PFSK-1 (cell line): ENCODE measurements around the gene ACTG1.

Experiments
- FOXP2 ChIP-seq: optimal IDR thresholded peaks from 2 replicates; pipeline ENCODE3; 2011; ENCODE audit warnings: borderline replicate concordance, control low read depth, inconsistent platforms; ENCODE audit not compliant: insufficient read depth; ENCODE audit errors: extremely low read length, extremely low read depth
- POLR2AphosphoS5 ChIP-seq: IDR thresholded peaks from 2 replicates; pipeline ENCODE4 v1.6.1; 2012; ENCODE audit warnings: low read depth, mild to moderate bottlenecking, control low read depth, low read length, moderate library complexity
- SIN3A ChIP-seq: IDR thresholded peaks from 2 replicates; pipeline ENCODE4 v1.6.1; 2012; ENCODE audit warnings: mild to moderate bottlenecking, low read length, moderate library complexity, borderline replicate concordance; ENCODE audit not compliant: insufficient read depth
- TAF1 ChIP-seq: IDR thresholded peaks from 2 replicates; pipeline ENCODE4 v1.6.1; 2012; ENCODE audit warnings: low read length, control low read depth, borderline replicate concordance; ENCODE audit not compliant: insufficient read depth
- TF ChIP-seq, protein P1 (sequence below), 2 experiments: IDR thresholded peaks; 2 replicates each; pipeline versions ENCODE4 v1.6.1 to v1.8.0; 2011 to 2012; ENCODE audit warnings: low read depth in 2 of 2, low read length in 2 of 2, control low read depth in 1 of 2, inconsistent platforms in 1 of 2, mild to moderate bottlenecking in 1 of 2, moderate library complexity in 1 of 2; ENCODE audit not compliant: insufficient read depth in 1 of 2

ACTG1 gene

DNA sequence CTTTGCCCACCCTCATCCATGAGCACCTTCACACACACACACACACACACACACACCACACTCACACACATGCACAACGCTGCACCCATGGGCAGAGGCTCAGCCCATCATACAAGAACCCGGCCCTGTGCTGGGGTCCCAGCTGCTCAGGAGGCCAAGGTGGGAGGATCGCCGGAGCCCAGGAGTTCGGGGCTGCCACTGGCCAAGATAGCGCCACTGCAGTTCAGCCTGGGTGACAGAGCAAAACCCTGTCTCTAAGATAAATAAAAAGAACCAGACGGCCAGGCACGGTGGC, 12.2 kb upstream of the ACTG1 start:
- TF ChIP-seq, protein P1, sequence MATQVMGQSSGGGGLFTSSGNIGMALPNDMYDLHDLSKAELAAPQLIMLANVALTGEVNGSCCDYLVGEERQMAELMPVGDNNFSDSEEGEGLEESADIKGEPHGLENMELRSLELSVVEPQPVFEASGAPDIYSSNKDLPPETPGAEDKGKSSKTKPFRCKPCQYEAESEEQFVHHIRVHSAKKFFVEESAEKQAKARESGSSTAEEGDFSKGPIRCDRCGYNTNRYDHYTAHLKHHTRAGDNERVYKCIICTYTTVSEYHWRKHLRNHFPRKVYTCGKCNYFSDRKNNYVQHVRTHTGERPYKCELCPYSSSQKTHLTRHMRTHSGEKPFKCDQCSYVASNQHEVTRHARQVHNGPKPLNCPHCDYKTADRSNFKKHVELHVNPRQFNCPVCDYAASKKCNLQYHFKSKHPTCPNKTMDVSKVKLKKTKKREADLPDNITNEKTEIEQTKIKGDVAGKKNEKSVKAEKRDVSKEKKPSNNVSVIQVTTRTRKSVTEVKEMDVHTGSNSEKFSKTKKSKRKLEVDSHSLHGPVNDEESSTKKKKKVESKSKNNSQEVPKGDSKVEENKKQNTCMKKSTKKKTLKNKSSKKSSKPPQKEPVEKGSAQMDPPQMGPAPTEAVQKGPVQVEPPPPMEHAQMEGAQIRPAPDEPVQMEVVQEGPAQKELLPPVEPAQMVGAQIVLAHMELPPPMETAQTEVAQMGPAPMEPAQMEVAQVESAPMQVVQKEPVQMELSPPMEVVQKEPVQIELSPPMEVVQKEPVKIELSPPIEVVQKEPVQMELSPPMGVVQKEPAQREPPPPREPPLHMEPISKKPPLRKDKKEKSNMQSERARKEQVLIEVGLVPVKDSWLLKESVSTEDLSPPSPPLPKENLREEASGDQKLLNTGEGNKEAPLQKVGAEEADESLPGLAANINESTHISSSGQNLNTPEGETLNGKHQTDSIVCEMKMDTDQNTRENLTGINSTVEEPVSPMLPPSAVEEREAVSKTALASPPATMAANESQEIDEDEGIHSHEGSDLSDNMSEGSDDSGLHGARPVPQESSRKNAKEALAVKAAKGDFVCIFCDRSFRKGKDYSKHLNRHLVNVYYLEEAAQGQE (IDR thresholded peaks at IDR 0.05; ENCODE audit: insufficient read depth in 1 of 2, low read depth in 2 of 2, low read length in 2 of 2), result no peak
- TF ChIP-seq TAF1 (no peak), POLR2AphosphoS5 (no peak), FOXP2 (no peak), SIN3A (no peak)

DNA sequence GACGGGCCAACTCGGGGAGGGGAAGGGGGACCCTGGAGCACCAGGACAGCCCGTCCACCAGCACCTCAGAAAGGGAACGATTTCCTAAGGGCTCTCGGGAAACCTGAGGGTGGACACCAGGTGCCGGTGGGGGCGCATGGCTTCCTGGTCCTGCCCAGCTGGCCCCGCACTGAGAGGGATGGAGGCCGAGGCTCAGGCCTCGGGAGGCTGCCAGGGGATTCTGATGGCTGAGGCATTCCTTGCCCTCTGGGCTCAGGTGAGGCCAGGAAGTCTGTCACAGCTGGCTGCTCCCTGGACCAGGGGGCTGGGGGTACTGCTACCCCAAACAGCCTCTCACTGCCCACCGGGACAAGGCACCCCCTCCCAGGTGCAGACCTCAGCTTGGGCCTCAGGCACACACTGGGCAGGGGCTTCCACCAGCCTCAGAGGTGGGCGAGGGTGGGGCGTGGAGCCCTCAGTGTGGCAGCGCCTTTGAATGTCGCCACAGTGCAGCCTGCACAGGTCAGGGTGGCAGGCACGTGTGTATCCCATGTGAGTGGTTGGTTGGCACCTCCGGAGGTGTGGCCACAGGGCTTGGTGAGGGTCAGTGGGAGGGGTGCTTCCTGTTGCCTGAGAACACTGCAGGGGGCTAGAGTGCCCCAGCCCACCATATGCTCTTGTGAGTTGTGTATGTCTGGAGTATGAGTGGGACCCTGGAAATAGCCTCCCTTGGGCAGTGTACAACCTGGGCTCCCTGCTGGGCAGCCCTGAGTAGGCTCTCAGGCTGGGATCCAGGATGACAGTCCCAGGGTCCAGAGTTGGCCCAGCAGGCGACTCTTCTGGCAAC, 11.7 kb upstream of the ACTG1 start:
- TF ChIP-seq FOXP2 (no peak), TAF1 (no peak), POLR2AphosphoS5 (no peak), SIN3A (no peak)
- TF ChIP-seq, protein P1 (IDR thresholded peaks at IDR 0.05; ENCODE audit: insufficient read depth in 1 of 2, low read depth in 2 of 2, low read length in 2 of 2), result no peak

DNA sequence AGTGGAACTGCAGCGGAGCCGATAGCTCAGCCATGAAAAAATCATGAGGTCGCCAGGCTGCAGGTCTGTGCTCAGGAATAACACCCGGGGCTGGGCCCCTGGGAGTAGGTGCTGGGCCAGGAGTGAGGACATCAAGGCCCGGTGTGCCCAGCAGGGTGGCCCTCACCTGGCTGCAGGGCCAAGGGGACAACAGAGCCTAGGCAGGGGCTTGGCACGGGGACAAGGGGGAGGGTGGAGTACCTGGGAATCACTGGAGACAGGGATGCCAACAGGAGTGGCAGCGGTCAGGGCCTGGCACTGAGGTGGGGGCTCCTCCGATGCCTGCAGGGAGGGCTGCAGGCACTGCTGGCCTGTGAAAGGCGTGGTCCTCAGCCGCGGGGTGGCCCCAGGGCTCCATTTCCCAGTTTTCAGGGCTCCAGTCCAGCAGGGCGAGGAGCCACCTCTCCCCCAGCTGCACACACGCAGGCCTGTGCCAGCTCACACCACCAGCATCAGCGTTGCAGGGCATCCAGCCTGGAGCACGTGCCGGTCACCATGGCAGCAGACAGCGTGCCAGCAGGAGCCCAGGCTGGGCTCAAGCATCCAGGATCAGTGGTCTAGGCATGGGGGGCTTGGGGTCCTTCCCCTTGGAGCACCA, 10.9 kb upstream of the ACTG1 start:
- TF ChIP-seq POLR2AphosphoS5 (no peak), TAF1 (no peak), SIN3A (no peak)
- TF ChIP-seq, protein P1 (IDR thresholded peaks at IDR 0.05; ENCODE audit: insufficient read depth in 1 of 2, low read depth in 2 of 2, low read length in 2 of 2), result no peak

DNA sequence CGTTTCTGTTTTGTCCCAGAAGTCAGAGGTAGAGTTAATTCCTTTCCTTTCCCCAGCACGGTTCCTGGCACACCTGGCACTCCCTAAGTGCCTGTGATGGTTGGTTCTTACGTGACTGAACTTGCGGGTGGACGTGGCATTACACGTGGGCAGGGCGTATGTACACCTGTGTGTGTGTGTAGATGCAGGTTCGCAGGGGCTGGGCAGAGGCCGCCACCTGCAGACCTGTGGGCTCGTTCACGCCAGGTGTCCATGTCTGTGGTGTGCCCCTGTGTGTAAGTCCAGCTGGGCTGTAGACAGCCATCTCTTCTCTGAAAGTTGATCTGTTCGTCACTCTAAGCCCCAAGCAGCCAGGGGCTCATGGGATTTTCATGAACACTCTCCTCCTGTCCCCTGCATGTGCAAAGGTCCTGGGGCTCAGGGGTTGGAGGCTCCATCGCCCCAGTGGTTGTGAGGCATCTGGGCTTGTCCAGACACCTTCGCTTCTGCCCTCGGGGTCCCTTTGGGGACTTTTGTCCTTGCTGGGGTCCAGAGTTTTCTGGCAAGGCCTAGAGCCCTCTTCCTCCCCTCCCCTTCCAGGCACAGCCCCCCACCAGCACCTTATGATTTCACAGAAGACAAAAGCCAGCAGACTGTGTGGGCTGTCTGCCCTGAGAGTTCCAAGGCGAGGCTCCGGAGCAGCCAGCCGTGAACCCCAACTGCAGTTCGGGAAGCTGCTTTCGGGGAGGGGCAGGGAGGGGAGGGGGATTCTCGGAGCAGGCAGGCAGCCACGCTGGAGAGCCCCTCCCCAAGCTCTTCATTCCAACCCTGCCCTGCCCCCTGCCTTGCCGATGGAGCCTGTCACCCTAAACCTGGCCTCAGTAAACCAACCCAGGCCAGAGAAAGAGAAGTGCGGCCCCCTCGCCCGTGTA, 10.1 kb upstream of the ACTG1 start:
- no peak for TF ChIP-seq SIN3A
- TF ChIP-seq, protein P1 (IDR thresholded peaks at IDR 0.05; ENCODE audit: insufficient read depth in 1 of 2, low read depth in 2 of 2, low read length in 2 of 2), result no peak
- no peak for TF ChIP-seq TAF1
- no peak for TF ChIP-seq POLR2AphosphoS5
- no peak for TF ChIP-seq FOXP2
